ENCODE results near the gene HRC. TPM values are rescaled to one million over a fixed set of nuclear protein-coding genes. Genes with fewer than 3 reads are reported as not detected.
"Not testable (repeated sequence)": the region's sequence is repeated elsewhere in the genome, so short reads cannot be mapped to it uniquely, and the experiment has no call there.

Gene HRC
- polyA plus RNA-seq, 1 experiment, result not detected

- ChIA-PET POLR2A (interaction anchor here (0.6 kb wide), 1 partner anchor 459 kb away, joined by 4 read pairs; no protein-coding TSS in a partner anchor), CTCF (interaction anchor here (0.6 to 1.8 kb wide), 6 partner anchors 14 to 339 kb away, joined by 3 to 9 read pairs (median 4); partner anchors contain the start of genes LIN7B and RUVBL2)
- Histone ChIP-seq H3K4me3 (ENCODE audit: low read depth, low read length) (peak overlapping the region; percentile 56), H3K27me3 (ENCODE audit: control insufficient read depth, insufficient read depth, low read length) (peaks cover 9% of the 10 kb centered on the region), H3K27ac (ENCODE audit: low read depth, low read length) (peak overlapping the region; percentile 61), H3K9me3 (ENCODE audit: control insufficient read depth, insufficient read depth, low read length) (peaks cover 4% of the 10 kb centered on the region; the same call in 1 of the 2 replicates)
- DNase-seq (ENCODE audit: low read depth, low spot score), result peak; percentile 91
- TF ChIP-seq, protein P1, sequence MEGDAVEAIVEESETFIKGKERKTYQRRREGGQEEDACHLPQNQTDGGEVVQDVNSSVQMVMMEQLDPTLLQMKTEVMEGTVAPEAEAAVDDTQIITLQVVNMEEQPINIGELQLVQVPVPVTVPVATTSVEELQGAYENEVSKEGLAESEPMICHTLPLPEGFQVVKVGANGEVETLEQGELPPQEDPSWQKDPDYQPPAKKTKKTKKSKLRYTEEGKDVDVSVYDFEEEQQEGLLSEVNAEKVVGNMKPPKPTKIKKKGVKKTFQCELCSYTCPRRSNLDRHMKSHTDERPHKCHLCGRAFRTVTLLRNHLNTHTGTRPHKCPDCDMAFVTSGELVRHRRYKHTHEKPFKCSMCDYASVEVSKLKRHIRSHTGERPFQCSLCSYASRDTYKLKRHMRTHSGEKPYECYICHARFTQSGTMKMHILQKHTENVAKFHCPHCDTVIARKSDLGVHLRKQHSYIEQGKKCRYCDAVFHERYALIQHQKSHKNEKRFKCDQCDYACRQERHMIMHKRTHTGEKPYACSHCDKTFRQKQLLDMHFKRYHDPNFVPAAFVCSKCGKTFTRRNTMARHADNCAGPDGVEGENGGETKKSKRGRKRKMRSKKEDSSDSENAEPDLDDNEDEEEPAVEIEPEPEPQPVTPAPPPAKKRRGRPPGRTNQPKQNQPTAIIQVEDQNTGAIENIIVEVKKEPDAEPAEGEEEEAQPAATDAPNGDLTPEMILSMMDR (IDR thresholded peaks at IDR 0.05; ENCODE audit: low read depth, low read length), result no peak
These were observed 27.3 kb downstream of the HRC start for GRCh38 chr19:49127674-49128544.

- H3K27ac ChIP-seq (ENCODE audit: low read depth, low read length), result not testable (repeated sequence)
- CTCF ChIA-PET, result interaction anchor here (0.6 to 1.8 kb wide), 6 partner anchors 18 to 72 kb away, joined by 4 to 9 read pairs (median 4); no protein-coding TSS in a partner anchor
These were observed 28.0 kb downstream of the HRC start for GRCh38 chr19:49127225-49127624.

GRCh38 chr19:49126575-49126974 is 28.6 kb downstream of the HRC start:
- no peak for DNase-seq (ENCODE audit: low read depth, low spot score)
- H3K27ac ChIP-seq (ENCODE audit: low read depth, low read length), result no peak overlapping the region
- TF ChIP-seq, protein P1 (IDR thresholded peaks at IDR 0.05; ENCODE audit: low read depth, low read length), result no peak
- POLR2A ChIA-PET, result no interaction called here
- CTCF ChIA-PET, result interaction anchor here (0.6 kb wide), 3 partner anchors 18 to 70 kb away, joined by 4 to 6 read pairs (median 4); no protein-coding TSS in a partner anchor
- no peak overlapping the region for H3K4me3 ChIP-seq (ENCODE audit: low read depth, low read length)
- H3K9me3 ChIP-seq (ENCODE audit: control insufficient read depth, insufficient read depth, low read length), result peaks cover 4% of the 10 kb centered on the region; the same call in 1 of the 2 replicates
- H3K27me3 ChIP-seq (ENCODE audit: control insufficient read depth, insufficient read depth, low read length), result peaks cover 9% of the 10 kb centered on the region

More at GRCh38 chr19:49127225-49127624, 28.0 kb downstream of the HRC start:
- H3K9me3 ChIP-seq (ENCODE audit: control insufficient read depth, insufficient read depth, low read length); DNase-seq (ENCODE audit: low read depth, low spot score); H3K4me3 ChIP-seq (ENCODE audit: low read depth, low read length); H3K27me3 ChIP-seq (ENCODE audit: control insufficient read depth, insufficient read depth, low read length); POLR2A ChIA-PET: not testable (repeated sequence)

DNA sequence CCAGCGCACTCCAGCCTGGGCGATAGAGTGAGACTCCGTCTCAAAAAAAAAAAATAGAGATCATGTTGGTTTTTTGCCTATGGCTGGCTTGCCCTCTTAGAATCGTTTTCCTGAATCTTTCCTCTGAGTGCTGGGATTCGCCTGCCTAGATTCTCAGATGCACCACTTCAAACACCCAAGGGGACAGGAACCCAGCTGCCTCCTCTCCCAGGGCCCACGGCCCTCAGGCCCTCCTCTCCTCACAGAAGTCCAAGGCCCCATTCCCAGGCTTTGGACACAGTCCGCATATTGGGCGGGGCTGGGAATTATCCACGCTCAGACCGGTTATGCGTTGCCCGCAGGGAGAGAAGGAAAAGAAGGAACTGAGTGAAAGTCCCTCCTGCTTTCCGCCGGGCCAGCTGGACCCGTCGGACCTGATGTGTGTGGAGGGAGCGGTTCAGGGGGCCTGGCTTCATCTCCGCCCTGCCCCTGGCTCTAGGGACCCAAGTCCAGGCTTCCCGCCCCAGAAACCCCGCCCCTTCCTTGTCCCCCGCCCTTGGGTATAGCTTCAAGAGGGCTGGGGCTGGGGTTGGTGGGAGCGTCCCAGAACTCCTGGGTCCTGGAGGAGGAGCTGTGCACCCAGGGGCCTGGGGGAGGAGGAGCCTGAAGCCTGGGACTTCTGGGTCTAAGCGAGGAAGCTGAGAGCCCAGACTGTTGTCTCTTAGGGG is 30.0 kb downstream of the HRC start:
- CTCF ChIA-PET, result interaction anchor here (0.5 kb wide), 1 partner anchor 49 kb away, joined by 3 read pairs; no protein-coding TSS in a partner anchor
- no peak for DNase-seq (ENCODE audit: low read depth, low spot score)
- Histone ChIP-seq H3K9me3 (ENCODE audit: control insufficient read depth, insufficient read depth, low read length) (peaks cover under 1% of the 10 kb centered on the region; the same call in 1 of the 2 replicates), H3K27me3 (ENCODE audit: control insufficient read depth, insufficient read depth, low read length) (peaks cover 9% of the 10 kb centered on the region), H3K27ac (ENCODE audit: low read depth, low read length) (no peak overlapping the region), H3K4me3 (ENCODE audit: low read depth, low read length) (no peak overlapping the region)
- POLR2A ChIA-PET, result no interaction called here
- TF ChIP-seq, protein P1 (IDR thresholded peaks at IDR 0.05; ENCODE audit: low read depth, low read length), result no peak

DNA sequence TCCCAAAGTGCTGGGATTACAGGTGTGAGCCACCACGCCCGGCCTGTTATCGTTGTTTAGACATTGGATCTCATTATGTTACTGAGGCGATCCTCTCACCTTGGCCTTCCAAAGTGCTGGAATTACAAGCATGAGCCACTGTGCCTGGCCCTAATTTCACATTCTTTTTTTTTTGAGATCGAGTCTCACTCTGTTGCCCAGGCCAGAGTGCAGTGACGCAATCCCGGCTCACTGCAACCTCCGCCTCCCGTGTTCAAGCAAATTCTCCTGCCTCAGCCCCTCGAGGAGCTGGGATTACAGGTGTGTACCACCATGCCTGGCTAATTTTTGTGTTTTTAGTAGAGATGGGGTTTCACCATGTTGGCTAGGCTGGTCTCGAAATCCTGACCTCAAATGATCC is 31.9 kb downstream of the HRC start:
- H3K27ac ChIP-seq (ENCODE audit: low read depth, low read length); H3K27me3 ChIP-seq (ENCODE audit: control insufficient read depth, insufficient read depth, low read length); POLR2A ChIA-PET; H3K9me3 ChIP-seq (ENCODE audit: control insufficient read depth, insufficient read depth, low read length); DNase-seq (ENCODE audit: low read depth, low spot score); H3K4me3 ChIP-seq (ENCODE audit: low read depth, low read length): not testable (repeated sequence)
- CTCF ChIA-PET, result interaction anchor here (0.6 to 1.5 kb wide), 2 partner anchors 10 kb away, joined by 3 to 5 read pairs; no protein-coding TSS in a partner anchor

GRCh38 chr19:49121841-49122240 is 33.4 kb downstream of the HRC start:
- CTCF ChIA-PET, result interaction anchor here (1.9 kb wide), 1 partner anchor 25 kb away, joined by 4 read pairs; no protein-coding TSS in a partner anchor
- POLR2A ChIA-PET, result not testable (repeated sequence)

More at GRCh38 chr19:49121841-49122240, 33.4 kb downstream of the HRC start:
- H3K27me3 ChIP-seq (ENCODE audit: control insufficient read depth, insufficient read depth, low read length); H3K9me3 ChIP-seq (ENCODE audit: control insufficient read depth, insufficient read depth, low read length); H3K4me3 ChIP-seq (ENCODE audit: low read depth, low read length); DNase-seq (ENCODE audit: low read depth, low spot score); H3K27ac ChIP-seq (ENCODE audit: low read depth, low read length): not testable (repeated sequence)
